OCI-LY3 (cell line): ENCODE results near the gene FNIP1.
"Not testable (repeated sequence)": the region's sequence is repeated elsewhere in the genome, so short reads cannot be mapped to it uniquely, and the experiment has no call there.

Source experiments
- H2AFZ ChIP-seq: fragments of 200-600, 300-600 bp; shearing (Covaris generic); 2 replicates; pipeline ENCODE4 v1.6.0; 2014; ENCODE audit warnings: antibody characterized with exemption, low read depth, low read length
- H3K27ac ChIP-seq: fragments of 200-600, 300-600 bp; sonication (generic); 2 replicates; pipeline ENCODE4 v1.5.1; 2014; ENCODE audit warnings: mild to moderate bottlenecking, low read length, moderate library complexity, mixed read lengths
- H3K27me3 ChIP-seq: fragments of 200-600, 300-600 bp; sonication (generic); 2 replicates; pipeline ENCODE4 v1.6.1; 2014; ENCODE audit warnings: low read depth, low read length, mixed read lengths
- H3K36me3 ChIP-seq: fragments of 200-600, 300-600 bp; sonication (generic); replicated peaks from 2 replicates; pipeline ENCODE3; 2014; ENCODE audit warnings: low read depth, low read length, mixed read lengths
- H3K4me1 ChIP-seq: fragments of 300-600, 200-600 bp; sonication (generic); 2 replicates; pipeline ENCODE4 v1.6.1; 2014; ENCODE audit warnings: low read length, mixed read lengths
- H3K4me2 ChIP-seq: fragments of 200-600, 300-600 bp; sonication (generic); 2 replicates; pipeline ENCODE4 v1.6.1; 2014; ENCODE audit warnings: low read length, mixed read lengths
- H3K4me3 ChIP-seq: fragments of 300-600, 200-600 bp; sonication (generic); 2 replicates; pipeline ENCODE4 v1.5.1; 2014; ENCODE audit warnings: antibody characterized with exemption, mild to moderate bottlenecking, low read length, moderate library complexity
- H3K79me2 ChIP-seq: fragments of 300-600, 200-600 bp; shearing (Covaris generic); 2 replicates; pipeline ENCODE4 v1.6.1; 2014; ENCODE audit warnings: mild to moderate bottlenecking, low read length, mixed read lengths
- H3K9ac ChIP-seq: fragments of 300-600, 200-600 bp; shearing (Covaris generic); 2 replicates; pipeline ENCODE4 v1.6.0; 2014; ENCODE audit warnings: mild to moderate bottlenecking, low read length, moderate library complexity
- H3K9me3 ChIP-seq: fragments of 200-600, 300-600 bp; shearing (Covaris generic); 2 replicates; pipeline ENCODE4 v1.6.1; 2014; ENCODE audit warnings: low read length, mixed read lengths; ENCODE audit not compliant: insufficient read depth
- H4K20me1 ChIP-seq: fragments of 200-600, 300-600 bp; sonication (generic); 2 replicates; pipeline ENCODE4 v1.6.1; 2016; ENCODE audit warnings: low read length, mixed read lengths; ENCODE audit not compliant: insufficient read depth
- EZH2phosphoT487 ChIP-seq: fragments of 200-600 bp; shearing (Covaris generic); IDR thresholded peaks from 2 replicates; pipeline ENCODE4 v1.6.1; 2018; ENCODE audit warnings: antibody characterized with exemption, mixed run types, low read depth
- TF ChIP-seq, protein P1 (sequence below): fragments of 200-600, 300-600 bp; sonication (generic); IDR thresholded peaks from 2 replicates; pipeline ENCODE4 v1.5.1; 2014; ENCODE audit warnings: antibody characterized with exemption, low read length, low read depth

Gene FNIP1

DNA sequence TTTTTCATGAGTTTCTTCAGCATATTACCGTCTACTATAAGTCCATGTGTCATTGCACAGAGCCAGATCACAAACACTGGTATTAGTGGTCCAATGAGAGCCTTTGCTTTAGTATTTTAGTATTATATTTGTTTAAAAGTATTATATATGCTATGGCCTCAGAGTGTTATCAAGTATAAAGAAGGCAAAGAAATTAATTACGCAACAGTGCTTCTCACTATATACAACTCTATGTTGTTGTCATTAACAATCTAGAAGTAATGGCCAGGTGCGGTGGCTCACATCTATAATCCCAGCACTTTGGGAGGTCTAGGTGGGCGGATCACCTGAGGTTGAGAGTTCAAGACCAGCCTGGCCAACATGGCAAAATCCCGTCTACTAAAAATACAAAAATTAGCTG is 114.6 kb downstream of the FNIP1 start:
- Histone ChIP-seq H3K4me2 (no peak overlapping the region), H3K9ac (no peak overlapping the region), H3K27ac (no peak overlapping the region), H3K79me2 (no peaks in the 10 kb centered on the region), H3K4me1 (peaks cover 9% of the 10 kb centered on the region), H4K20me1 (no peaks in the 10 kb centered on the region), H3K36me3 (peaks cover 9% of the 10 kb centered on the region), H3K9me3 (no peaks in the 10 kb centered on the region), H3K27me3 (no peaks in the 10 kb centered on the region), H3K4me3 (no peak overlapping the region), H2AFZ (no peak overlapping the region)
- TF ChIP-seq, protein P1, sequence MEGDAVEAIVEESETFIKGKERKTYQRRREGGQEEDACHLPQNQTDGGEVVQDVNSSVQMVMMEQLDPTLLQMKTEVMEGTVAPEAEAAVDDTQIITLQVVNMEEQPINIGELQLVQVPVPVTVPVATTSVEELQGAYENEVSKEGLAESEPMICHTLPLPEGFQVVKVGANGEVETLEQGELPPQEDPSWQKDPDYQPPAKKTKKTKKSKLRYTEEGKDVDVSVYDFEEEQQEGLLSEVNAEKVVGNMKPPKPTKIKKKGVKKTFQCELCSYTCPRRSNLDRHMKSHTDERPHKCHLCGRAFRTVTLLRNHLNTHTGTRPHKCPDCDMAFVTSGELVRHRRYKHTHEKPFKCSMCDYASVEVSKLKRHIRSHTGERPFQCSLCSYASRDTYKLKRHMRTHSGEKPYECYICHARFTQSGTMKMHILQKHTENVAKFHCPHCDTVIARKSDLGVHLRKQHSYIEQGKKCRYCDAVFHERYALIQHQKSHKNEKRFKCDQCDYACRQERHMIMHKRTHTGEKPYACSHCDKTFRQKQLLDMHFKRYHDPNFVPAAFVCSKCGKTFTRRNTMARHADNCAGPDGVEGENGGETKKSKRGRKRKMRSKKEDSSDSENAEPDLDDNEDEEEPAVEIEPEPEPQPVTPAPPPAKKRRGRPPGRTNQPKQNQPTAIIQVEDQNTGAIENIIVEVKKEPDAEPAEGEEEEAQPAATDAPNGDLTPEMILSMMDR: no peak
- no peak for TF ChIP-seq EZH2phosphoT487

DNA sequence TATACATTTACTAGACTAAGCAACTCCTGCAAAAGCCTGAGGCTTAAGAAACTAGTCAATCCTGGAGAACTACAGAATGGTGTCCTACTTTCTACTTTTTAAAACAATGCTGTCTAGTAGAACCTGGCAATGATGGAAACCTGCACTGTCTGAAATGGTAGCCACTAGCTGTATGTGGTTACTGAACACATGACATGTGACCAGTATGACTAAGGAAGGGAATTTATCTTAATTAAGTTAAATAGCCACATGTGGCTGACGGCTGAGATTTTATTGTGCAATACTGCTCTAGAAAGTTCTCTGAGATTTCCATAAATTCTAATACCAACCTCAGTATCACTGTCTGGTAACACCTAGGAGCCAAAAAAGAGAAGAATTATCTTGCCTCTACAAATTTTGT is 116.9 kb downstream of the FNIP1 start:
- Histone ChIP-seq H3K4me2 (no peak overlapping the region), H3K9me3 (no peaks in the 10 kb centered on the region), H3K9ac (no peak overlapping the region), H2AFZ (no peak overlapping the region), H3K27me3 (no peaks in the 10 kb centered on the region), H3K79me2 (no peaks in the 10 kb centered on the region), H3K4me1 (peaks cover 11% of the 10 kb centered on the region), H3K4me3 (no peak overlapping the region), H3K27ac (no peak overlapping the region), H4K20me1 (no peaks in the 10 kb centered on the region), H3K36me3 (peaks cover 11% of the 10 kb centered on the region)
- TF ChIP-seq, protein P1: no peak
- TF ChIP-seq EZH2phosphoT487: no peak

DNA sequence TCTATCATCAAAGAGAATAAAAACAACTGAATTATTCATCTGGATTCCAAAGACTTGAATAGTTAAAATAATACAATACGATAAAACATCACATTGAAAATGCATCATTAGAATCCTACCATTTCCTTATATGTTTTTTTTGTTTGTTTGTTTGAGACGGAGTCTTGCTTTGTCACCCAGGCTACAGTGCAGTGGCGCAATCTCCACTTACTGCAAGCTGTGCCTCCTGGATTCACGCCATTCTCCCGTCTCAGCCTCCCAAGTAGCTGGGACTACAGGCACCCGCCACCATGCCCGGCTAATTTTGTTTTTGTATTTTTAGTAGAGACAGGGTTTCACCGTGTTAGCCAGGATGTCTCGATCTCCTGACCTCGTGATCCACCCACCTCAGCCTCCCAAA is 118.5 kb downstream of the FNIP1 start:
- H4K20me1 ChIP-seq, H3K4me2 ChIP-seq, H3K27ac ChIP-seq, H3K79me2 ChIP-seq, H2AFZ ChIP-seq, H3K27me3 ChIP-seq, H3K9ac ChIP-seq, H3K9me3 ChIP-seq, H3K4me3 ChIP-seq: not testable (repeated sequence)
- Histone ChIP-seq H3K36me3 (peaks cover 14% of the 10 kb centered on the region), H3K4me1 (peaks cover 22% of the 10 kb centered on the region)

DNA sequence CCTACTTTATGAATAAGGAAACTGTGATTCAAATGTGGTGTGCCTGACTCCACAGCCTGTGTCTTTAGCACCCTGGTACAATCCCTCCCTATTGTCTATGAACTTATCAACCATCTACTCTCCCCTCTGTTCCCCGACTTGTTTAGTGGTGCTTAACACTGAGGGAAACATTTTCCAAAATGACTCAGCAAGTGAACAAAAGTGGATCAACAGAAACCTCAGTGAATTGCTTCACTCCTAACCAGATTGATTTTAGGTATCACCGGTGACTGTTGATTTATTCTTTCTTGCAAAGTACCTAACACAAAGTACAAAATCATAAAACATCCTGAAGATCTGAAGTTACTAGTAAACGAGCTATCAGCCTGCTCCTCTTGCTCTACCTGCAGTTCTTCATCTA is 119.7 kb downstream of the FNIP1 start:
- H2AFZ ChIP-seq: no peak overlapping the region
- no peak overlapping the region for H3K4me2 ChIP-seq
- H3K9me3 ChIP-seq: no peaks in the 10 kb centered on the region
- no peak overlapping the region for H3K27ac ChIP-seq
- no peaks in the 10 kb centered on the region for H3K79me2 ChIP-seq
- H3K9ac ChIP-seq: no peak overlapping the region
- peaks cover 18% of the 10 kb centered on the region for H3K36me3 ChIP-seq
- TF ChIP-seq, protein P1: no peak
- no peak for TF ChIP-seq EZH2phosphoT487
- no peak overlapping the region for H3K4me3 ChIP-seq
- H4K20me1 ChIP-seq: 0 out of 2 replicates have a peak, but pooled peaks cover 4% of the 10 kb centered on the region
- H3K4me1 ChIP-seq: peaks cover 34% of the 10 kb centered on the region
- no peaks in the 10 kb centered on the region for H3K27me3 ChIP-seq

DNA sequence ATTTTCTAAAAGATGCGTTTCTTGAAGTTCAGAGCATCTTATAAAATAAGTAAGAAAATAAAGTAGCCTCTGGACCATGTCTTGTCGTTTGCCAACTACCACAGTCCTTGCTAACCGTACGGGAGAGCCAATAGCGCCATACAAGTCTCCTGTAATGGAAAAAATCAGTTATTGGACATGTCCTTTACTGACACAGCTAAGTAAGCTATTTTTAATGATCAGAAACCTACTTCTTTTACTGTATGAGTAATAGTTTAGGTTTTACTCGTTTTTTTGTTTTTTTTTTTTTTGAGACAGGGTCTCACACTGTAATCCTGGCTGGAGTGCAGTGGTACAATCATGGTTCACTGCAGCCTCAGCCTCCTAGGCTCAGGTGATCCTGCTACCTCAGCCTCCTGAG is 124.0 kb downstream of the FNIP1 start:
- peaks cover 44% of the 10 kb centered on the region for H3K4me1 ChIP-seq
- peaks cover 12% of the 10 kb centered on the region; the same call in 1 of the 2 replicates for H4K20me1 ChIP-seq
- H3K79me2 ChIP-seq: no peaks in the 10 kb centered on the region
- no peaks in the 10 kb centered on the region for H3K9me3 ChIP-seq
- H3K4me2 ChIP-seq: peak overlapping the region; percentile 77
- H3K9ac ChIP-seq: no peak overlapping the region
- TF ChIP-seq EZH2phosphoT487: no peak
- TF ChIP-seq, protein P1: no peak
- H3K27ac ChIP-seq: peak overlapping the region; percentile 40
- no peak overlapping the region for H2AFZ ChIP-seq
- peak overlapping the region; percentile 47 for H3K4me3 ChIP-seq
- no peaks in the 10 kb centered on the region for H3K27me3 ChIP-seq
- H3K36me3 ChIP-seq: peaks cover 32% of the 10 kb centered on the region
